GM10248 (cell line): ENCODE measurements around the gene ZNF563.

ENCODE experiments used
- CTCF ChIA-PET: fragments of 300-600 bp; sonication (Branson Sonifier 250); formaldehyde crosslinking; extraction: SDS; loops from one replicate; lab custom pipeline; 2021; ENCODE audit warnings: antibody characterized with exemption; lab: Yijun Ruan, JAX
- POLR2A ChIA-PET: fragments of 350-650 bp; sonication (Branson Sonifier 250); formaldehyde crosslinking; extraction: SDS; loops from one replicate; lab custom pipeline; 2020; ENCODE audit warnings: antibody characterized with exemption; lab: Yijun Ruan, JAX
- DNase-seq: peaks from one replicate; pipeline ENCODE4 v3.0.0; 2012; ENCODE audit errors: extremely low spot score
- CTCF ChIP-seq: IDR thresholded peaks from 2 replicates; pipeline ENCODE4 v1.5.1; 2012; ENCODE audit warnings: mild to moderate bottlenecking, low read depth; ENCODE audit errors: extremely low read depth, missing control alignments, control extremely low read depth

Gene ZNF563

GRCh38 chr19:12333162-12334159, at the start of gene ZNF563:
Gene ZNF563 (minus strand): TSS chr19:12333633. CDS start chr19:12333482, 151 bp downstream.
- ChIA-PET POLR2A (interaction anchor here (0.5 to 2.1 kb wide), 6 partner anchors 22 to 267 kb away, joined by 4 to 14 read pairs (median 4); partner anchors contain the start of genes ZNF44 and ZNF442), CTCF (interaction anchor here (1.0 to 1.9 kb wide), 6 partner anchors 12 to 745 kb away, joined by 3 to 12 read pairs (median 4); partner anchors contain the start of gene ZNF700)
- TF ChIP-seq CTCF, result no peak
- peak; percentile 94 for DNase-seq

- POLR2A ChIA-PET, result no interaction called here
- no peak for DNase-seq
- CTCF ChIA-PET, result no interaction called here
- no peak for TF ChIP-seq CTCF
Measured at GRCh38 chr19:12380444-12380737, 47.0 kb upstream of the ZNF563 start.

DNA sequence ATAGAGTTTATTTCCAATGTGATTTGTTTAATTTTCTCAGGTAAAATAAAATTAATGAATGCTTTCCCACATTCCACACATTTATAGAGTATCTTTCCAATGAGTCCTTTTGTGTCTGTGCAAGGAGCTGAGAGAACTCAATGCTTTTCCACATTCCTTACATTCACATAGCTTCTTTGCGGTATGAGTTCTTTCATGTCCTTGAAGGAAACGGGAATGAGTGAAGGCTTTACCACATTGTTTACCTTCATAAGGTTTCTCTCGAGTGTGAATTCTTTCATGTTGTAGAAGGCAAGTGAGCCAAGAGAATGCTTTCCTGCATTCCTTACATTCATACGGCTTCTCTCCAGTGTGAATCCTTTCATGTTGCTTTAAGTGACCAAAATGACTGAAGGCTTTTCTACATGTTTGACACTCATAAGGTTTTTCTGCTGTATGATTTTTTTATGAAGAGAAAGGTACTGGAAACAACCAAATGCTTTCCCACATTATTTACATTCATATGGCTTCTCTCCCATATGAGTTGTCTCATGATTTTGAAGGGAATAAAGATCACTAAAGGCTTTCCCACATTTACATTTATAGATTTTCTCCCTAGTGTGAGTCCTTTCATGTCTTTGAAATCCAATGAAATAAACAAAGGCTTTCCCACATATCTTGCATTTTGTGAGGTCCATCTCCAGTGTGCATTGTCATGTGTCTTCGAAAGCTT, 46.5 kb upstream of the ZNF563 start:
- ChIA-PET CTCF (no interaction called here), POLR2A (no interaction called here)
- TF ChIP-seq CTCF, result no peak
- DNase-seq, result no peak

DNA sequence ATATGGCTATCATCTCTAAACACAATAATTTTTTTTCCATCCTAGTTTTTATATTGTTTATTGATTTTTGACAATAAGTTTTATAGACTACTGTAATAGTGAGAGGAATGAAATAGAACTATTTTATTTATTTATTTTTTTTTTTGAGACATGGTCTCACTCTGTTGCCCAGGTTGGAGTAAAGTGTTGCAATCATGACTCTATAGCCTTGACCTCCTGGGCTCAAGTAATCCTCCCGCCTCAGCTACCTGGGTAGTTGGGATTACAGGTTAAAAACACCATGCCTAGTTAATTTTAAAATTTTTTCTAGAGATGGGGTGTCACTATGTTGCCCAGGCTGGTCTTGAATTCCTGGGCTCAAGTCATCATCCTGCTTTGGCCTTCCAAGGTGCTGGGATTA, 40.6 kb upstream of the ZNF563 start:
- POLR2A ChIA-PET, result no interaction called here
- no peak for TF ChIP-seq CTCF
- DNase-seq, result no peak
- CTCF ChIA-PET, result no interaction called here

DNA sequence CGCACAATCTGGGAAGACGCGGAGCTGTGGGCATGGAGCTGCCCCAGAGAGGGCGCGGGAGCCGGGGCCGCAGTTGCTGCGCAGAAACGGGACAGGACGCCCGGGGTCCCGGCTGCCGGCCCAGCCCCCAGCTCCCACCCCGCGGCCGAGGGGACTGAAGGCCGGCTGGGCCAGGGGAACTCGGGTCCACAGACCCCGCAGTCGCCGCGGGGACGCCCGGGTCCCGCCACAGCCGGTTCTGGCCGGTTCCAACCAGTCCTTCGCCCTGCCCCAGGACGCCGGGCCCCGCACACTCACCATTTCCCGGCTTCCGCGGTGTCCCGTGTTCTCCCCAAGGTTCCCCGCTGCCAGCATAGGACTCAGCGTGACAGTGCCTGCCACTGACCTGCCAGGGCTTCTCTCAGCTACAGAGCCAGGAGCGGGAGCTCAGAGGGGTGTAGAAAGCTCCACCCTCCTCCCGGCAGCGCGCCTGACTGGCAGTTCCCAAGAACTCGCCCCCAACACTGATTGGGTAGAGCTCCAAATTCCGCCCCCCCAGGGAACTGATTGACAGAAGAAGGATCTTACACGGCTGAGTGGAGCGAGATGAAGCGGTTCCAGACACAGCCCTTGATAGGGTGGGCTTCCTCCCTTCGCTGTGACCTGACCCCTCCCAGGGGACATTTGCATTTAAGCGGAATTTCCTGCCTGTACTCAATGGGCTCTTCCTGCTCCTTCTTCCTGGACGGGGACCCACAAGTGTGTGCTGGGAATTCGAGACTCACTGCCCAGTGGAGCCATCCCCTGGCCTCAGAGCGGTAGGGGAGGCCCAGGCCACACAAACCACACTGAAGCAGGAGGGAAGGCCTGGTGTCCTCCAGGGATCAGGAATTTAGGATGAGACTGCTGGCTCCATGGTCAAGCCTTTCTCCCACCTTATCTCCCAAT, 32.1 kb upstream of the ZNF563 start, which contains the start of gene ZNF442:
ZNF442 (minus strand) TSS at position 448 of the 927 bp plus-strand sequence. CDS start 2,052 bp downstream, outside the sequence.
- ChIA-PET CTCF (interaction anchor here (0.6 to 2.6 kb wide), 8 partner anchors 27 to 441 kb away, joined by 3 to 11 read pairs (median 3); partner anchors contain the start of genes ZNF20, ZNF44 and ZNF700), POLR2A (interaction anchor here (0.9 to 1.7 kb wide), 4 partner anchors 33 to 402 kb away, joined by 3 to 14 read pairs (median 4); partner anchors contain the start of genes ZNF136, ZNF44 and ZNF563)
- TF ChIP-seq CTCF, result peak; percentile 42
- peak; percentile 96 for DNase-seq
